WTC11 (cell line): ENCODE results near the gene CRTC3. TPM values are rescaled to one million over a fixed set of nuclear protein-coding genes. Genes with fewer than 3 reads are reported as not detected.

Source experiments
- ATAC-seq: fragments of 200-7000 bp; cut with Tn5 transposase; 2 replicates; pipeline ENCODE4 v1.10.0; 2021; ENCODE audit warnings: mild to moderate bottlenecking, moderate library complexity
- CTCF ChIA-PET: fragments of 300-600 bp; sonication (Branson Sonifier 250); formaldehyde crosslinking; loops from one replicate; lab custom pipeline; 2021; ENCODE audit warnings: antibody characterized with exemption; lab: Charles Lee
- POLR2A ChIA-PET: fragments of 350-600 bp; sonication (Branson Sonifier 250); formaldehyde crosslinking; loops from one replicate; lab custom pipeline; 2021; ENCODE audit warnings: antibody characterized with exemption; lab: Charles Lee
- DNase-seq: peaks from one replicate; pipeline ENCODE4 v3.0.0; 2021; ENCODE audit warnings: low spot score
- H3K27ac Mint-ChIP-seq: 2 replicates; pipeline ENCODE4 v1.8.0; 2021; ENCODE audit warnings: mixed read lengths
- H3K27me3 Mint-ChIP-seq: 2 replicates; pipeline ENCODE4 v1.8.0; 2021; ENCODE audit warnings: low read depth, mild to moderate bottlenecking, moderate library complexity, mixed read lengths
- H3K36me3 Mint-ChIP-seq: 2 replicates; pipeline ENCODE4 v1.8.0; 2021; ENCODE audit warnings: mixed read lengths
- H3K4me1 Mint-ChIP-seq: 2 replicates; pipeline ENCODE4 v1.8.0; 2022; ENCODE audit warnings: mixed read lengths
- H3K4me3 Mint-ChIP-seq: 2 replicates; pipeline ENCODE4 v1.8.0; 2021; ENCODE audit warnings: mild to moderate bottlenecking, moderate library complexity, mixed read lengths
- H3K9me3 Mint-ChIP-seq: 2 replicates; pipeline ENCODE4 v1.8.0; 2021; ENCODE audit warnings: mixed read lengths
- E2F1 ChIP-seq: sonication (generic); formaldehyde crosslinking; IDR thresholded peaks from 2 replicates; pipeline ENCODE4 v1.8.0; 2022; ENCODE audit warnings: mild to moderate bottlenecking, missing genetic modification reagents
- E2F4 ChIP-seq: sonication (generic); formaldehyde crosslinking; IDR thresholded peaks from 2 replicates; pipeline ENCODE4 v1.8.1; 2022; ENCODE audit warnings: low read depth, mild to moderate bottlenecking, moderate library complexity, missing genetic modification reagents, borderline replicate concordance
- ERG ChIP-seq: fragments of 250-450 bp; sonication (Bioruptor Pico); IDR thresholded peaks from 2 replicates; pipeline ENCODE4 v1.8.0; 2021; ENCODE audit warnings: mild to moderate bottlenecking
- ETV6 ChIP-seq: sonication (generic); formaldehyde crosslinking; IDR thresholded peaks from 2 replicates; pipeline ENCODE4 v1.8.1; 2022; ENCODE audit warnings: mild to moderate bottlenecking, missing genetic modification reagents
- FOXJ3 ChIP-seq: sonication (generic); formaldehyde crosslinking; IDR thresholded peaks from 2 replicates; pipeline ENCODE4 v1.9.0; 2021; ENCODE audit warnings: missing genetic modification reagents, mild to moderate bottlenecking, borderline replicate concordance
- FOXP4 ChIP-seq: sonication (generic); formaldehyde crosslinking; IDR thresholded peaks from 2 replicates; pipeline ENCODE4 v1.8.0; 2022; ENCODE audit warnings: mild to moderate bottlenecking, missing genetic modification reagents
- GTF2I ChIP-seq: fragments of 250-450 bp; sonication (Bioruptor Pico); conservative IDR thresholded peaks from 2 replicates; pipeline ENCODE4 v1.4.0; 2021; ENCODE audit warnings: mild to moderate bottlenecking
- KAT7 ChIP-seq: sonication (generic); formaldehyde crosslinking; IDR thresholded peaks from 2 replicates; pipeline ENCODE4 v1.8.1; 2023; ENCODE audit warnings: missing genetic modification reagents, mild to moderate bottlenecking, borderline replicate concordance
- NR3C1 ChIP-seq: sonication (generic); formaldehyde crosslinking; conservative IDR thresholded peaks from 2 replicates; pipeline ENCODE4 v1.8.1; 2023; ENCODE audit warnings: low read depth, mild to moderate bottlenecking, missing genetic modification reagents
- PRDM15 ChIP-seq: sonication (generic); formaldehyde crosslinking; IDR thresholded peaks from 2 replicates; pipeline ENCODE4 v1.8.0; 2022; ENCODE audit warnings: missing genetic modification reagents
- PREB ChIP-seq: sonication (generic); formaldehyde crosslinking; IDR thresholded peaks from 2 replicates; pipeline ENCODE4 v1.8.1; 2022; ENCODE audit warnings: mild to moderate bottlenecking, missing genetic modification reagents, moderate library complexity, borderline replicate concordance
- SMAD3 ChIP-seq: sonication (generic); formaldehyde crosslinking; IDR thresholded peaks from 2 replicates; pipeline ENCODE4 v1.8.0; 2022; ENCODE audit warnings: missing genetic modification reagents, mild to moderate bottlenecking, borderline replicate concordance
- SMAD4 ChIP-seq: sonication (generic); formaldehyde crosslinking; IDR thresholded peaks from 2 replicates; pipeline ENCODE4 v1.8.0; 2022; ENCODE audit warnings: mild to moderate bottlenecking, missing genetic modification reagents
- TEAD1 ChIP-seq: sonication (generic); formaldehyde crosslinking; IDR thresholded peaks from 2 replicates; pipeline ENCODE4 v1.8.0; 2022; ENCODE audit warnings: mild to moderate bottlenecking, missing genetic modification reagents
- TP53 ChIP-seq: sonication (generic); formaldehyde crosslinking; IDR thresholded peaks from 2 replicates; pipeline ENCODE4 v1.8.1; 2023; ENCODE audit warnings: mild to moderate bottlenecking, missing genetic modification reagents
- ZBTB21 ChIP-seq: sonication (generic); formaldehyde crosslinking; IDR thresholded peaks from 2 replicates; pipeline ENCODE4 v1.8.1; 2023; ENCODE audit warnings: mild to moderate bottlenecking, missing genetic modification reagents, borderline replicate concordance
- ZMAT4 ChIP-seq: fragments of 250-450 bp; sonication (Bioruptor Pico); IDR thresholded peaks from 2 replicates; pipeline ENCODE4 v1.9.0; 2021; ENCODE audit warnings: mild to moderate bottlenecking
- ZSCAN18 ChIP-seq: fragments of 250-450 bp; sonication (Bioruptor Pico); IDR thresholded peaks from 2 replicates; pipeline ENCODE4 v2.1.2; 2022; ENCODE audit warnings: mild to moderate bottlenecking, moderate library complexity
- total RNA-seq: library from RNA; stranded (reverse); gene quantifications from 3 replicates; pipeline ENCODE4 v1.2.3, GENCODE V29; 2021

CRTC3 gene
- total RNA-seq, 1 experiment from 2014 or later: 8.4 TPM

GRCh38 chr15:90597577-90597976 is 67.9 kb downstream of the CRTC3 start:
- CTCF ChIA-PET: interaction anchor here (1.1 to 2.1 kb wide), 8 partner anchors 13 to 277 kb away, joined by 3 to 12 read pairs (median 4); partner anchors contain the start of gene CRTC3
- DNase-seq (no peak), ATAC-seq (no peak)
- POLR2A ChIA-PET: no interaction called here
- no peaks in the 10 kb centered on the region for H3K9me3 Mint-ChIP-seq
- TF ChIP-seq E2F4 (CRISPR knock-in tag): no peak
- TF ChIP-seq FOXJ3: no peak
- TF ChIP-seq GTF2I (CRISPR knock-in tag): no peak
- TF ChIP-seq ERG: no peak
- TF ChIP-seq ZMAT4 (CRISPR knock-in tag): no peak
- no peak for TF ChIP-seq PREB
- no peak for TF ChIP-seq TEAD1
- TF ChIP-seq SMAD4 (CRISPR knock-in tag): no peak
- no peak overlapping the region for H3K27ac Mint-ChIP-seq
- H3K4me1 Mint-ChIP-seq: peaks cover 21% of the 10 kb centered on the region
- no peaks in the 10 kb centered on the region for H3K36me3 Mint-ChIP-seq
- H3K4me3 Mint-ChIP-seq: no peak overlapping the region
- no peaks in the 10 kb centered on the region for H3K27me3 Mint-ChIP-seq

GRCh38 chr15:90598031-90598577 is 68.4 kb downstream of the CRTC3 start:
- Mint-ChIP-seq H3K36me3 (no peaks in the 10 kb centered on the region), H3K27ac (no peak overlapping the region; the same call in 1 of the 2 replicates), H3K9me3 (no peaks in the 10 kb centered on the region), H3K4me1 (peaks cover 21% of the 10 kb centered on the region), H3K4me3 (no peak overlapping the region), H3K27me3 (no peaks in the 10 kb centered on the region)
- ATAC-seq: peak; percentile 89
- ChIA-PET CTCF (interaction anchor here (0.6 to 2.1 kb wide), 15 partner anchors 9 to 334 kb away, joined by 3 to 12 read pairs (median 4); partner anchors contain the start of genes CRTC3 and HDDC3), POLR2A (no interaction called here)
- DNase-seq: peak; percentile 50
- TF ChIP-seq PRDM15 (peak; percentile 18; the same call in 1 of the 2 replicates), ZMAT4 (CRISPR knock-in tag) (no peak)

GRCh38 chr15:90598679-90599078 is 69.0 kb downstream of the CRTC3 start:
- Mint-ChIP-seq H3K27ac (no peak overlapping the region; the same call in 1 of the 2 replicates), H3K4me1 (peaks cover 22% of the 10 kb centered on the region), H3K27me3 (no peaks in the 10 kb centered on the region), H3K9me3 (no peaks in the 10 kb centered on the region), H3K36me3 (no peaks in the 10 kb centered on the region), H3K4me3 (no peak overlapping the region)
- ChIA-PET CTCF (interaction anchor here (0.6 to 2.1 kb wide), 16 partner anchors 8 to 333 kb away, joined by 3 to 12 read pairs (median 4); partner anchors contain the start of genes CRTC3 and HDDC3), POLR2A (no interaction called here)
- no peak for DNase-seq
- no peak for ATAC-seq
- TF ChIP-seq KAT7 (no peak), NR3C1 (no peak), SMAD4 (CRISPR knock-in tag) (no peak), FOXP4 (CRISPR knock-in tag) (no peak), ZBTB21 (no peak), SMAD3 (CRISPR knock-in tag) (no peak), E2F1 (CRISPR knock-in tag) (no peak), ETV6 (CRISPR knock-in tag) (no peak), TP53 (no peak), ZSCAN18 (no peak)
